A549 (cell line): Measurements from ENCODE around the gene NSMCE1. TPM values are rescaled to one million over a fixed set of nuclear protein-coding genes. Genes with fewer than 3 reads are reported as not detected.
A peak's percentile ranks its signal among the peaks of the same experiment; 100 is the strongest.

Source experiments
- ATAC-seq, 2 experiments: fragments of 200-7000 bp in 1 of 2; fragments of >200 bp in 1 of 2; cut with Nextera tagmentation in 1 of 2; cut with Tn5 transposase in 1 of 2; 3 replicates each; pipeline versions ENCODE4 v1.8.0 to v1.9.1; 2018 to 2020; ENCODE audit warnings: mild to moderate bottlenecking in 1 of 2, moderate library complexity in 1 of 2
- CTCF ChIA-PET: fragments of 300-600 bp; sonication (Branson Sonifier 250); formaldehyde crosslinking; extraction: SDS; loops from one replicate; lab custom pipeline; 2021; ENCODE audit warnings: antibody characterized with exemption, inconsistent platforms; lab: Yijun Ruan, JAX
- POLR2A ChIA-PET: fragments of 350-600 bp; formaldehyde crosslinking; extraction: SDS; loops from one replicate; lab custom pipeline; 2021; ENCODE audit warnings: antibody characterized with exemption, inconsistent platforms; lab: Yijun Ruan, JAX
- DNase-seq, 2 experiments: peaks; one replicate each; pipeline versions ENCODE4 v3.0.0 to v3.0.0-alpha.2; 2011 to 2016; ENCODE audit warnings: low read depth in 1 of 2, low spot score in 1 of 2
- FAIRE-seq: peaks from 2 replicates; lab custom pipeline; 2011; peaks lifted over from hg19 to GRCh38; lab: Jason Lieb, UNC
- H3K27ac ChIP-seq, 2 experiments: fragments of >200 bp; sonication (Bioruptor Twin); formaldehyde crosslinking; 3 replicates each; pipeline ENCODE4 v1.5.1; 2016 to 2017
- H3K4me1 ChIP-seq: fragments of >200 bp; sonication (Bioruptor Twin); formaldehyde crosslinking; 3 replicates; pipeline ENCODE4 v1.6.1; 2016
- H3K4me2 ChIP-seq: fragments of >200 bp; sonication (Bioruptor Twin); formaldehyde crosslinking; 3 replicates; pipeline ENCODE4 v1.6.1; 2016
- H3K4me3 ChIP-seq: fragments of >200 bp; sonication (Bioruptor Twin); formaldehyde crosslinking; 3 replicates; pipeline ENCODE4 v1.5.1; 2016
- H3K9me3 ChIP-seq: fragments of >200 bp; sonication (Bioruptor Twin); formaldehyde crosslinking; 3 replicates; pipeline ENCODE4 v1.6.1; 2016
- ATOH8 ChIP-seq: fragments of 250-450 bp; sonication (Bioruptor Pico); IDR thresholded peaks from 2 replicates; pipeline ENCODE4 v1.5.0; 2020; ENCODE audit warnings: low read depth, mild to moderate bottlenecking, moderate library complexity
- BCL3 ChIP-seq: fragments of >200 bp; sonication (Bioruptor Twin); formaldehyde crosslinking; IDR thresholded peaks from 3 replicates; pipeline ENCODE4 v1.6.1; 2016
- BHLHE40 ChIP-seq: IDR thresholded peaks from 2 replicates; pipeline ENCODE4 v1.6.1; 2012; ENCODE audit warnings: low read depth, low read length, inconsistent platforms
- CEBPB ChIP-seq, 2 experiments: fragments of >200 bp in 1 of 2; sonication (Bioruptor Twin) in 1 of 2; formaldehyde crosslinking in 1 of 2; IDR thresholded peaks; 2 replicates each; pipeline ENCODE4 v1.6.1; 2012 to 2016
- E2F6 ChIP-seq: IDR thresholded peaks from 2 replicates; pipeline ENCODE4 v1.6.1; 2012; ENCODE audit warnings: low read depth, borderline replicate concordance
- EP300 ChIP-seq, 2 experiments: fragments of >200 bp; sonication (Bioruptor Twin); formaldehyde crosslinking; IDR thresholded peaks; 2 replicates in 1 of 2; 3 replicates in 1 of 2; pipeline ENCODE4 v1.6.1; 2016 to 2017
- ESRRA ChIP-seq: fragments of 150-350 bp; IDR thresholded peaks from 2 replicates; pipeline ENCODE4 v1.6.1; 2014; ENCODE audit warnings: mild to moderate bottlenecking, low read length, borderline replicate concordance
- FOSB ChIP-seq: fragments of 250-450 bp; sonication (Bioruptor Pico); IDR thresholded peaks from 2 replicates; pipeline ENCODE4 v1.5.0; 2020; ENCODE audit warnings: mild to moderate bottlenecking, moderate library complexity
- GATA3 ChIP-seq: IDR thresholded peaks from 2 replicates; pipeline ENCODE4 v1.6.1; 2012; ENCODE audit warnings: borderline replicate concordance
- HDAC2 ChIP-seq: fragments of 200-600 bp; sonication (generic); IDR thresholded peaks from 2 replicates; pipeline ENCODE4 v1.6.1; 2016
- HOXB13 ChIP-seq: fragments of 250-450 bp; sonication (Bioruptor Pico); IDR thresholded peaks from 2 replicates; pipeline ENCODE4 v1.5.0; 2020; ENCODE audit warnings: low read depth, mild to moderate bottlenecking, moderate library complexity
- HOXB5 ChIP-seq: fragments of 250-450 bp; sonication (Bioruptor Pico); IDR thresholded peaks from 2 replicates; pipeline ENCODE4 v1.5.0; 2020; ENCODE audit warnings: mild to moderate bottlenecking, moderate library complexity
- JUN ChIP-seq, 2 experiments: fragments of >200 bp; sonication (Bioruptor Twin); formaldehyde crosslinking; IDR thresholded peaks; 2 replicates in 1 of 2; 3 replicates in 1 of 2; pipeline ENCODE4 v1.6.1; 2016 to 2017
- MAFK ChIP-seq: fragments of 450-650 bp; IDR thresholded peaks from 2 replicates; pipeline ENCODE4 v1.6.1; 2014; ENCODE audit not compliant: partially characterized antibody
- MAX ChIP-seq: IDR thresholded peaks from 2 replicates; pipeline ENCODE4 v1.6.1; 2012
- MYC ChIP-seq: IDR thresholded peaks from 2 replicates; pipeline ENCODE4 v1.6.1; 2012; ENCODE audit warnings: mild to moderate bottlenecking, inconsistent platforms, low read length, improper control_type of control experiment, borderline replicate concordance
- PHF8 ChIP-seq: fragments of 200-600 bp; sonication (generic); IDR thresholded peaks from 2 replicates; pipeline ENCODE4 v1.6.1; 2016; ENCODE audit warnings: low read depth, mild to moderate bottlenecking, antibody characterized with exemption, moderate library complexity, borderline replicate concordance
- RAD21 ChIP-seq, 2 experiments: fragments of >200 bp in 1 of 2; sonication (Bioruptor Twin) in 1 of 2; formaldehyde crosslinking in 1 of 2; IDR thresholded peaks in 1 of 2; conservative IDR thresholded peaks in 1 of 2; 2 replicates in 1 of 2; 3 replicates in 1 of 2; pipeline ENCODE4 v1.6.1; 2012 to 2018; ENCODE audit warnings: inconsistent platforms in 1 of 2
- REST ChIP-seq: fragments of 200-600 bp; sonication (generic); IDR thresholded peaks from 2 replicates; pipeline ENCODE4 v1.6.1; 2016; ENCODE audit warnings: antibody characterized with exemption, mild to moderate bottlenecking, moderate library complexity
- RNF2 ChIP-seq: fragments of 200-600 bp; sonication (generic); IDR thresholded peaks from 2 replicates; pipeline ENCODE4 v1.6.1; 2016; ENCODE audit warnings: low read depth, mild to moderate bottlenecking, antibody characterized with exemption, moderate library complexity, borderline replicate concordance
- SREBF2 ChIP-seq: fragments of 450-650 bp; IDR thresholded peaks from 2 replicates; pipeline ENCODE4 v1.6.1; 2014; ENCODE audit warnings: mild to moderate bottlenecking, moderate library complexity
- TFCP2L1 ChIP-seq: fragments of 250-450 bp; sonication (Bioruptor Pico); IDR thresholded peaks from 2 replicates; pipeline ENCODE4 v1.5.0; 2021; ENCODE audit warnings: mild to moderate bottlenecking
- ZC3H11A ChIP-seq: fragments of 450-650 bp; IDR thresholded peaks from 2 replicates; pipeline ENCODE4 v1.6.1; 2014; ENCODE audit warnings: antibody characterized with exemption, mild to moderate bottlenecking
- ZNF302 ChIP-seq: fragments of 250-450 bp; sonication (Bioruptor Pico); IDR thresholded peaks from 2 replicates; pipeline ENCODE4 v1.9.0; 2021; ENCODE audit warnings: inconsistent platforms, mild to moderate bottlenecking, moderate library complexity
- ZSCAN20 ChIP-seq: fragments of 250-450 bp; sonication (Bioruptor Pico); IDR thresholded peaks from 2 replicates; pipeline ENCODE4 v1.8.0; 2022; ENCODE audit warnings: mild to moderate bottlenecking, moderate library complexity
- WGBS: methylation state at CpG from one replicate; pipeline ENCODE4 v1.1.6; 2017; ENCODE audit errors: missing lambda C conversion rate; 5-methylcytosine and 5-hydroxymethylcytosine counted together
- polyA plus RNA-seq, 4 experiments: library from polyadenylated mRNA; depleted of rRNA in 3 of 4; stranded (reverse); fragments of >200 nt; fragmentation: RNase III in 1 of 4; extraction: RNeasy Plus Mini Kit Qiagen cat#74134 plus additional on column Dnase treatment in 1 of 4; gene quantifications; 2 replicates in 3 of 4; 3 replicates in 1 of 4; pipeline ENCODE4 v1.2.3, GENCODE V29; 2011 to 2017

NSMCE1 gene
- polyA plus RNA-seq, 2 of the 4 experiments (the other 2 are of a cell fraction): 32.0 to 59.9 TPM

GRCh38 chr16:27284865-27285675 is 16.5 kb upstream of the NSMCE1 start:
- ChIA-PET CTCF (interaction anchor here (0.6 to 5.3 kb wide), 2 partner anchors 50 to 55 kb away, joined by 3 to 23 read pairs; no protein-coding TSS in a partner anchor), POLR2A (no interaction called here)
- H3K4me1 ChIP-seq: peaks cover 15% of the 10 kb centered on the region
- TF ChIP-seq EP300 (IDR thresholded peaks at IDR 0.05) (no peak), FOSB (CRISPR knock-in tag) (no peak), ATOH8 (CRISPR knock-in tag) (no peak), ZSCAN20 (CRISPR knock-in tag) (no peak), GATA3 (no peak), MAFK (no peak), TFCP2L1 (CRISPR knock-in tag) (no peak), MYC (no peak)
- TF ChIP-seq, all 56 proteins: peak for 0
- ATAC-seq: no peak
- Histone ChIP-seq H3K4me3 (no peak overlapping the region), H3K4me2 (no peak overlapping the region), H3K9me3 (no peaks in the 10 kb centered on the region), H3K27ac (peak overlapping the region in 1 of 2 experiments; percentile 20; a peak in 2 of 6 replicates)
- no peak for DNase-seq
- FAIRE-seq: no peak
- WGBS: 81% methylated on average over 7 of the region's 7 CpGs

GRCh38 chr16:27281243-27281642 is 12.7 kb upstream of the NSMCE1 start:
- H3K9me3 ChIP-seq: no peaks in the 10 kb centered on the region
- ChIA-PET CTCF (interaction anchor here (1.2 to 5.3 kb wide), 3 partner anchors 10 to 46 kb away, joined by 3 to 23 read pairs (median 3); no protein-coding TSS in a partner anchor), POLR2A (no interaction called here)
- DNase-seq (no peak), FAIRE-seq (no peak), ATAC-seq (no peak)
- no peak overlapping the region for H3K27ac ChIP-seq
- H3K4me1 ChIP-seq: peaks cover 6% of the 10 kb centered on the region
- no peak overlapping the region for H3K4me2 ChIP-seq
- 72% methylated on average over 7 of the region's 7 CpGs for WGBS
- no peak overlapping the region for H3K4me3 ChIP-seq
- TF ChIP-seq ZC3H11A: no peak
- no peak for TF ChIP-seq MAX
- no peak for TF ChIP-seq E2F6
- TF ChIP-seq BHLHE40: no peak
- no peak for TF ChIP-seq ZNF302
- no peak for TF ChIP-seq CEBPB (IDR thresholded peaks at IDR 0.05)
- no peak for TF ChIP-seq TFCP2L1 (CRISPR knock-in tag)
- no peak for TF ChIP-seq GATA3

- CTCF ChIA-PET: interaction anchor here (0.6 to 2.0 kb wide), 3 partner anchors 21 to 100 kb away, joined by 3 to 4 read pairs (median 3); no protein-coding TSS in a partner anchor
- no peak overlapping the region for H3K4me3 ChIP-seq
- no peaks in the 10 kb centered on the region for H3K9me3 ChIP-seq
- H3K4me2 ChIP-seq: no peak overlapping the region
- WGBS: 95% methylated on average over 1 of the region's 1 CpG
- peaks cover 24% of the 10 kb centered on the region for H3K4me1 ChIP-seq
- TF ChIP-seq BHLHE40: no peak
- TF ChIP-seq JUN (IDR thresholded peaks at IDR 0.05): no peak
- TF ChIP-seq ESRRA: no peak
- TF ChIP-seq REST: no peak
- TF ChIP-seq BCL3: no peak
- no peak for TF ChIP-seq HOXB5 (CRISPR knock-in tag)
- no peak for TF ChIP-seq EP300 (IDR thresholded peaks at IDR 0.05)
- no peak for TF ChIP-seq ZC3H11A
- no peak for TF ChIP-seq HOXB13 (CRISPR knock-in tag)
- TF ChIP-seq HDAC2: no peak
- TF ChIP-seq SREBF2: no peak
- TF ChIP-seq RNF2: no peak
- TF ChIP-seq PHF8: no peak
- TF ChIP-seq ZNF302: no peak
- TF ChIP-seq RAD21 (conservative IDR thresholded peaks at IDR 0.05 in 1 of 2, IDR thresholded peaks at IDR 0.05 in 1 of 2): no peak
- no peak for TF ChIP-seq GATA3
- H3K27ac ChIP-seq: 0 out of 6 replicates have a peak overlapping the region, but pooled peaks of 1 of the 2 experiments have one; percentile 35
- ATAC-seq (no peak), FAIRE-seq (no peak), DNase-seq (no peak)
- POLR2A ChIA-PET: no interaction called here
These were observed 6.8 kb upstream of the NSMCE1 start for GRCh38 chr16:27275394-27275793.
